SW 1271 (cell line): ENCODE data around the gene HDHD2.

ENCODE experiments used
- DNase-seq, 2 experiments: peaks; one replicate each; lab custom pipeline; 2025; lab: John Stamatoyannopoulos, UW

Gene HDHD2

GRCh38 chr18:47062471-47062870, 87.8 kb downstream of the HDHD2 start:
- DNase-seq = no peak
